ENCODE data around the gene ZBTB7C.

ZBTB7C gene

GRCh38 chr18:47979611-47980200, 429.5 kb downstream of the ZBTB7C start:
- TF ChIP-seq CTCF (IDR thresholded peaks at IDR 0.05) = no peak

- no peak for TF ChIP-seq CTCF (IDR thresholded peaks at IDR 0.05)
Observed at GRCh38 chr18:47978603-47979002, 430.6 kb downstream of the ZBTB7C start.

GRCh38 chr18:47978141-47978540, 431.0 kb downstream of the ZBTB7C start:
- no peak for TF ChIP-seq CTCF (IDR thresholded peaks at IDR 0.05)

Data from LNCAP (cell line).